AG04450 (cell line): Measurements from ENCODE around the gene CALCR. TPM values are rescaled to one million over a fixed set of nuclear protein-coding genes. Genes with fewer than 3 reads are reported as not detected.

Source experiments
- CTCF ChIA-PET: fragments of 300-600, 350-600 bp; formaldehyde crosslinking; extraction: SDS; loops from one replicate; lab custom pipeline; 2022; ENCODE audit warnings: antibody characterized with exemption, inconsistent platforms; lab: Charles Lee
- POLR2A ChIA-PET: fragments of 350-600 bp; formaldehyde crosslinking; extraction: SDS; loops from one replicate; lab custom pipeline; 2021; ENCODE audit warnings: antibody characterized with exemption, inconsistent platforms; lab: Yijun Ruan, JAX
- DNase-seq: peaks from one replicate; pipeline ENCODE4 v3.0.0-alpha.2; 2011; ENCODE audit warnings: low read depth, low spot score
- H3K27ac ChIP-seq: one replicate; pipeline ENCODE4 v1.5.1; 2012; ENCODE audit warnings: low read depth, low read length, control low read depth
- H3K27me3 ChIP-seq: one replicate; pipeline ENCODE4 v1.6.0; 2012; ENCODE audit warnings: low read length; ENCODE audit not compliant: control insufficient read depth, insufficient read depth
- H3K4me3 ChIP-seq: 2 replicates; pipeline ENCODE4 v1.5.1; 2011; ENCODE audit warnings: mild to moderate bottlenecking, low read depth, low read length, control low read depth
- H3K9me3 ChIP-seq: 2 replicates; pipeline ENCODE4 v1.5.1; 2012; ENCODE audit warnings: low read length; ENCODE audit not compliant: control insufficient read depth, insufficient read depth
- CTCF ChIP-seq: IDR thresholded peaks from 2 replicates; pipeline ENCODE4 v1.5.1; 2011; ENCODE audit warnings: low read depth, low read length, control low read depth, inconsistent platforms
- polyA plus RNA-seq: library from polyadenylated mRNA; depleted of rRNA; stranded (reverse); fragments of >200 nt; gene quantifications from 2 replicates; pipeline ENCODE4 v1.2.3, GENCODE V29; 2011

The CALCR gene
- polyA plus RNA-seq, 1 experiment: not detected

- DNase-seq: no peak
- Histone ChIP-seq H3K27ac (no peak overlapping the region), H3K9me3 (no peaks in the 10 kb centered on the region), H3K27me3 (no peaks in the 10 kb centered on the region), H3K4me3 (no peak overlapping the region)
- ChIA-PET POLR2A (no interaction called here), CTCF (interaction anchor here (0.9 kb wide), 1 partner anchor 321 kb away, joined by 3 read pairs; no protein-coding TSS in a partner anchor)
- no peak for TF ChIP-seq CTCF
Observed at GRCh38 chr7:93566876-93567275, 7.6 kb downstream of the CALCR start.

GRCh38 chr7:93563584-93563983, 10.9 kb downstream of the CALCR start:
- Histone ChIP-seq H3K27me3 (no peaks in the 10 kb centered on the region), H3K4me3 (no peak overlapping the region), H3K27ac (no peak overlapping the region), H3K9me3 (no peaks in the 10 kb centered on the region)
- ChIA-PET CTCF (no interaction called here), POLR2A (no interaction called here)
- TF ChIP-seq CTCF: no peak
- DNase-seq: no peak

GRCh38 chr7:93562936-93563335, 11.6 kb downstream of the CALCR start:
- Histone ChIP-seq H3K27me3 (no peaks in the 10 kb centered on the region), H3K9me3 (no peaks in the 10 kb centered on the region), H3K4me3 (no peak overlapping the region), H3K27ac (no peak overlapping the region)
- POLR2A ChIA-PET: no interaction called here
- no peak for TF ChIP-seq CTCF
- CTCF ChIA-PET: interaction anchor here (1.4 kb wide), 1 partner anchor 12 kb away, joined by 9 read pairs; no protein-coding TSS in a partner anchor
- DNase-seq: no peak

GRCh38 chr7:93562106-93562505, 12.4 kb downstream of the CALCR start:
- POLR2A ChIA-PET: no interaction called here
- CTCF ChIA-PET: interaction anchor here (1.4 kb wide), 1 partner anchor 12 kb away, joined by 9 read pairs; no protein-coding TSS in a partner anchor
- no peak for TF ChIP-seq CTCF

GRCh38 chr7:93559639-93560491, 14.7 kb downstream of the CALCR start:
- CTCF ChIA-PET: interaction anchor here (1.5 kb wide), 1 partner anchor 9 kb away, joined by 8 read pairs; no protein-coding TSS in a partner anchor

More at GRCh38 chr7:93562106-93562505, 12.4 kb downstream of the CALCR start:
- Histone ChIP-seq H3K9me3 (no peaks in the 10 kb centered on the region), H3K27me3 (no peaks in the 10 kb centered on the region), H3K4me3 (no peak overlapping the region), H3K27ac (no peak overlapping the region)
- DNase-seq: no peak

More at GRCh38 chr7:93559639-93560491, 14.7 kb downstream of the CALCR start:
- POLR2A ChIA-PET: no interaction called here
- no peaks in the 10 kb centered on the region for H3K9me3 ChIP-seq
- H3K4me3 ChIP-seq: no peak overlapping the region
- no peaks in the 10 kb centered on the region for H3K27me3 ChIP-seq
- no peak overlapping the region for H3K27ac ChIP-seq
- no peak for TF ChIP-seq CTCF
- no peak for DNase-seq
